GM12892 (cell line): ENCODE data around the gene SPACA7.

Experiments
- POLR2A ChIP-seq: IDR thresholded peaks from 2 replicates; pipeline ENCODE4 v1.6.1; 2011; ENCODE audit warnings: low read depth, low read length, control low read depth
- POLR2AphosphoS5 ChIP-seq: IDR thresholded peaks from 2 replicates; pipeline ENCODE4 v1.6.1; 2011; ENCODE audit warnings: low read depth, low read length, control low read depth
- TAF1 ChIP-seq: IDR thresholded peaks from 2 replicates; pipeline ENCODE4 v1.6.1; 2011; ENCODE audit warnings: low read depth, mild to moderate bottlenecking, control low read depth, low read length, borderline replicate concordance

DNA sequence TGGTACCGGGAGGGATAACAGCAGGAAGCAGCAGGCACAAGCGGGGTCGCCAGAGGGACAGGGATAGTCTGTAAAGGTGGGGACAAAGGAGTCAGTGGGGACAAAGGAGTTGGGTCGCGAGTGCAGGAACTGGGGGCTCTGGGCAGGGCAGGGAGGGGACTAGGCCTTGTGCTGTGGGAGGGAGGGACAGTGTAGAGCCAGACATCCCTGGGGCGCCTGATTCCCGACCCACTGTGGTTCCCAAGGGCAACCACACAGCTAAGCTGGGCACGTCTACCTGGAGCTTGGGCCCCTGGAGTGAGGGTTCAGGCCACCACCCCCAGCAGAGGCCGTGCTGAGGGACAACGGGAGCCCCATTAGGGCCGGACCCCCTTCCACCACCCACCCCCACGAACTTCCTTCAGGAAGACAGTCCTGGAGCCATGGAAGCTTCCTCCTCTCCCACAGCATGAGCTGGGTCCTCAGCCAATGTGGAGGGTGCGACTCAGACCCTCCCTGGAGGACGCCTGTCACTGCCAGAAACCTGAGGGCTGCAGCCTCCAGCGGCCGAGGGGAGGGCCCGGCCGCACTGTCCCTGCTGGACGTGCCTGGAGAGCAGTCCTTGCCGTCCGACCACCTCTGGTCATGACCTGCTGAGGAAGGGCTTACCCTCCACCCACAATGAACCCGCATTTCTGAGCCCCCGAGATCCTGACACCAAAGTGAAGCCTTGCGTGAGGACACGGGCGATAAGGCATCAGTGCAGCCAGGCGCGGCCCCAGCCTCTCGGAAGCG lies 77.9 kb downstream of the SPACA7 start:
- TF ChIP-seq TAF1 (no peak), POLR2A (no peak), POLR2AphosphoS5 (no peak)
